MG63 (cell line): ENCODE measurements around the gene NTRK3. TPM values are rescaled to one million over a fixed set of nuclear protein-coding genes. Genes with fewer than 3 reads are reported as not detected.

Experiments
- DNase-seq: peaks from one replicate; pipeline ENCODE4 v3.0.0-alpha.2; 2020
- H3K27me3 ChIP-seq: fragments of 250-450 bp; sonication (Bioruptor Pico); 2 replicates; pipeline ENCODE4 v1.5.1; 2020; ENCODE audit warnings: mild to moderate bottlenecking, moderate library complexity
- H3K36me3 ChIP-seq: fragments of 250-450 bp; sonication (Bioruptor Pico); 2 replicates; pipeline ENCODE4 v1.5.1; 2020; ENCODE audit warnings: mild to moderate bottlenecking, moderate library complexity
- H3K4me3 ChIP-seq: fragments of 250-450 bp; sonication (Bioruptor Pico); 2 replicates; pipeline ENCODE4 v1.5.1; 2020; ENCODE audit warnings: mild to moderate bottlenecking, moderate library complexity
- H3K9me3 ChIP-seq: fragments of 250-450 bp; sonication (Bioruptor Pico); 2 replicates; pipeline ENCODE4 v1.5.1; 2020; ENCODE audit warnings: mild to moderate bottlenecking, moderate library complexity
- total RNA-seq: library from RNA; depleted of rRNA; stranded (reverse); fragments of >200 nt; shearing (Covaris generic); gene quantifications from 2 replicates; pipeline ENCODE4 v1.2.3, GENCODE V29; 2014; ENCODE audit warnings: low replicate concordance

Gene NTRK3
- total RNA-seq, 1 experiment from 2014 or later: 4.0 TPM

DNA sequence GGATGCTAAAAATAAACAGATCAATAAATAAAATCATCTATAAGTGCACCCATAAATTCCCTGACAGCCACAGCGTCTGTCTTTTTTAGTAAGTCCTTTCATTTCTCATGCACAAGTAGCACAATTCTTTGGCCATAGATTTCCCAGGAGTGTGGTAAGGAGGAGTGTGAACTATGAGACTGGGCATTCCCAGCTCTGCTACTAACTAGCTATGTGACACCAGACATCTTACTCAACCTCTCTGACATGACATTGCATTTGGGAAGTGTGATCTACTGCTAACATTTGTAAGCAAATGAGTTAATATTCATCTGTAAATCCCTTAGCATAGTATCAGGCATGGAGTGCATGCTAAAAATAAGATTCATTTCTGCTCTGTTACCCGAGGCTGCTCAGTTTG lies 301.7 kb downstream of the NTRK3 start:
- no peaks in the 10 kb centered on the region for H3K36me3 ChIP-seq
- no peak for DNase-seq

DNA sequence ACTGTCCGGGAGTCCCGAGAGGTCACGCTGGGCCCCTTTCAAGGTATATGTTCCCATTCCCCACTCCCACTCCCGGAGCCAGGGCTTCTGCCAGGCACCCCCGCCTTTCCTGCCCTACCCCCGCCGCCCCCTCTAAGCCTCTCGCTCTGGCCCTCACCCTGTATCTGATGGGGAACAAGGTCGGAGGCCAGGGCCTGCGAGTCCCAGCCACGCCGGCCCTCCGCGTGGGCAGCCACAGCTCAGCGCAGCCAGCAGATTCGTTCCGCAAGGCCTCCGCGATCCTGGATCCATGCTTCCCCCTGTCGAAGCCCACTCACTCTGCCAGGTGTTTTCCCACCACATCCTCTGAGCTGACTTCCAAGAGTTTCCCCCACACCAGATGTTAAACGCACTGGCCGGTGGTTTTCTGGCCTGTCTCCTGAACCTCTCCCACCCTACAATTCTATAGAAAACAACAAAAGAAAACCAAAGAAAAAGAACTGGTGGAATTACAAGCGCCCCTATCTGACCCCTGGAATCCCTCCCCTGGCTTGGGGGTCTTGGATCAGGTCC lies 303.7 kb downstream of the NTRK3 start:
- Histone ChIP-seq H3K4me3 (no peak overlapping the region), H3K9me3 (no peaks in the 10 kb centered on the region), H3K36me3 (no peaks in the 10 kb centered on the region), H3K27me3 (no peaks in the 10 kb centered on the region)
- no peak for DNase-seq

More for the DNA sequence above, 301.7 kb downstream of the NTRK3 start:
- no peak overlapping the region for H3K4me3 ChIP-seq
- H3K9me3 ChIP-seq: no peaks in the 10 kb centered on the region
- no peaks in the 10 kb centered on the region for H3K27me3 ChIP-seq

DNA sequence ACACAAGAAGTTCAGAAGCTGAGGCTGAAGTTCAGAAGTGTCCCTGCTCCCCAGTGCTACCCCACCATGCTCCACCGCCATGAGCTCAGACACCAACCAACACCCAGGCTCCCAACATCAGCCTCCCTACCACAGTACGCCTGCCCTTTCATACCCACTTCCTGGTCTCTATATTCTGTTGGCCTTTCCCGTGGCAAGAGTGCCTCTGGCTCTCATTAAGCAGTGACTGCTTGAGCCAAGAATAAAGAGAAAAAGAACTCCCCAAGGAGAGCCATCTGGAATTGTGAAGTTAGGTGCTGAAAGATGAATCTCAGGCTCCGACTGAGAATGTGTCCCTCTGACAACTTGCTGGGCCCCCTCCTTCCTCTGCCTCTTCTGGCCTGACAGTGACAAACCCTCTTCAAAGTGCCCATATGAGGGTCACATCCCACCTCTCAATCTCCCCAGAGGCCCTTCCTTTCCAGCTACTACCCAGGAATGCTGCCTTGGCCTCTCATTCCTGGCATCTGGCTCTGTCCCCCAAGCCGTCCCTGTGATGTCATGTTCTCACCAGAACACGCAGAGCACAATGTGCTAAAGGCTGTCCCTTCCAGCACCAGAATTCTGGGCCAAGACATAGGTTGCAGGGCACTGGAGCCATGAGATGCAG lies 306.8 kb downstream of the NTRK3 start:
- Histone ChIP-seq H3K36me3 (no peaks in the 10 kb centered on the region), H3K4me3 (no peak overlapping the region), H3K9me3 (no peaks in the 10 kb centered on the region), H3K27me3 (no peaks in the 10 kb centered on the region)
- no peak for DNase-seq

DNA sequence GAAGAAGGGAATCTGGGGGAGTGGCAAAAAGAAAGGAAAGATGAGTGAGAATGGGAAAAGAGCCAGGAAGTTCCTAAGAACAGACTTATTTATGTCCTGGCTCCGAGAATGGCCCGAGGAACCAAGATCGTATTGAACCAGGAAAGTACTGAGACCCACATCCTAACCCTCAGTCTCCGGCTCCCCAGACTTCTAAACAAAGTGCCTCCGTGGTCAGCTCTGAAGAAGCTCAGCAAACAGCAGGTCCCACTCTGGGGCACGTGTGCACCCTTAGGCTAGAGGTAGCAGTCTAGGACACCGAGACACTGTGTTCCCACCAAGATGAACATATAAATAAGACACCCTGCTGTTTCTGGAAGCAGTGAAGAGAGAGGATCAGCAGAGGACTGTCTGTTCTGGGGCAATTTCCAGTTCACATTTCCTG lies 307.4 kb downstream of the NTRK3 start:
- H3K36me3 ChIP-seq: no peaks in the 10 kb centered on the region

DNA sequence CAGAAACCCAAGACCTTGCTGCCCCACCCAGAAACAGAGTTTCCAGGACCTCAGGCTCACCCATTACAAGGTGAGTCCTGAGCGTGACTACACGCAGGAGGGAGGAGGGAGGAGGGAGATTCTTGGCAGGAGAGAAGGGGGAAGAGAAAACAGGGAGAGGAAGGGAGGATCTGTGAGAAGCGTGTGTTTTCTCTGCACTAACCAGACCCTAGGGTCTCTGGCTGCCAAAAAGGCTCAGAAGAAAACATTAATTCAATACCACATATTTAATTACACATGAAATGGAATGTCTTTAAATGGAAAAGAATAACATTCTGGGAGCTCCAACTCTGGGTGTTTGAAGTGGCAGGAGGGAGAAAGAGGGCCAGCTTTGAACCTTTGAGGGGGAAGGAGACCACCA lies 309.0 kb downstream of the NTRK3 start:
- Histone ChIP-seq H3K9me3 (no peaks in the 10 kb centered on the region), H3K4me3 (no peak overlapping the region), H3K27me3 (no peaks in the 10 kb centered on the region), H3K36me3 (no peaks in the 10 kb centered on the region)
- DNase-seq: no peak

More for the DNA sequence above, 307.4 kb downstream of the NTRK3 start:
- no peak for DNase-seq
- no peaks in the 10 kb centered on the region for H3K9me3 ChIP-seq
- H3K27me3 ChIP-seq: no peaks in the 10 kb centered on the region
- H3K4me3 ChIP-seq: no peak overlapping the region

DNA sequence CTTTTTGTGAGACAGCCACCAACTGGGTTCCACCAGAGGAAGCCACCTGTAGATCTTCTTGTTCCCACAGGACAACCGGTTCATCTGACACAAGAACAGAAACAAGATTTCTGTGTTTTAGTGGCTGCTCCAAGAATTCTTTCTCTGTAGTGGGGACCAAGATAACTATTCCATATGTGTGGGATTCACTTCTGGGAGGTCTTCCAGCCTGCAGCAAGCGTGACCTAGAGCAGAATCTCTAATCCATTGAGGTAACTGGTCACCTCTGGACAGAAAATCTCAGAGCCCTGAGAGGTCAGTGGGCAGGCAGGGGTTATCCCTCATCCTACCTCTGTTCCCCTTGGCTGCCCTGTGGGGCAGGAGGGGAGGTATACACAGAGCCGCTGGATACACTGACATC lies 311.3 kb downstream of the NTRK3 start:
- no peak overlapping the region for H3K4me3 ChIP-seq
- H3K27me3 ChIP-seq: no peaks in the 10 kb centered on the region
- H3K36me3 ChIP-seq: no peaks in the 10 kb centered on the region
- no peak for DNase-seq
- H3K9me3 ChIP-seq: no peaks in the 10 kb centered on the region

DNA sequence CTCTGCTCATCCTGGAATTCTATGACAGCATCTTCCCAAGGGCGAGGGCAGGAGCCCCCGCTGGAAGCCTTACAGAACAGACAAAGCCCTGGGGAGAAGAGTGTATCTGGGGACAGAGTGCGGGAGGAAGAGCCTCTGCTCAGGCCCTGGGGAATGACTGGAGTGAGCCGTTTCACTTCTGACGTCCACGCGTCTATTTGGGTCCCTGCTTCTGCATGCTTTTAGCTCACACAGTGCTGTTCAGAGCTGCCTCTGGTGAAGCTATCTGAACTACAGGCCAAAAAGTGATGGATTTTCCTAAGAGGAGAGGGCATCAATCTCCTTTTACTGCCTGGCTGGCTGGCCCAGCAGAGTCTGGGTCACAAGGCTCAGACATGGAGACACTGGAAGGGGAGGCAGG lies 311.8 kb downstream of the NTRK3 start:
- H3K9me3 ChIP-seq: no peaks in the 10 kb centered on the region
- no peaks in the 10 kb centered on the region for H3K36me3 ChIP-seq
- no peaks in the 10 kb centered on the region for H3K27me3 ChIP-seq
- H3K4me3 ChIP-seq: no peak overlapping the region
- DNase-seq: no peak

DNA sequence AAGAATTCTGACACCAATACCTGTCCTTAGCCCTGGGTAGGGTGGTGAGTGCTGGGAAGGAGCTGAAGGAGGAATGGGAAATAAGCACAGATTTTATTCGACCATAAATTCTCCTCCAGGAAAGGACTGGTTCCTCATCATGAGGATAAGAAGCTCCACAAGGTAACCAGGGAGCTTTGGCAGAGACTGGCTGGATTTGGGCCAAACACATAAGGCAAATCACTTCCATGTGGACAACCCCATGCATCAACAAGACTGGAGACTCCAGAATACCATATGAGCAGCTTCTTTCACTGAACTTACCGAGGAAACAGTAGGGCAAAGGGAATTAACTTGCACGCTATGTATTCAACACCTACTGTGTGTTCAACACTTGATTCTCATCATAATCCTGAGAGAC lies 312.5 kb downstream of the NTRK3 start:
- no peak overlapping the region for H3K4me3 ChIP-seq
- no peaks in the 10 kb centered on the region for H3K36me3 ChIP-seq
- H3K9me3 ChIP-seq: no peaks in the 10 kb centered on the region
- H3K27me3 ChIP-seq: no peaks in the 10 kb centered on the region
- DNase-seq: no peak

DNA sequence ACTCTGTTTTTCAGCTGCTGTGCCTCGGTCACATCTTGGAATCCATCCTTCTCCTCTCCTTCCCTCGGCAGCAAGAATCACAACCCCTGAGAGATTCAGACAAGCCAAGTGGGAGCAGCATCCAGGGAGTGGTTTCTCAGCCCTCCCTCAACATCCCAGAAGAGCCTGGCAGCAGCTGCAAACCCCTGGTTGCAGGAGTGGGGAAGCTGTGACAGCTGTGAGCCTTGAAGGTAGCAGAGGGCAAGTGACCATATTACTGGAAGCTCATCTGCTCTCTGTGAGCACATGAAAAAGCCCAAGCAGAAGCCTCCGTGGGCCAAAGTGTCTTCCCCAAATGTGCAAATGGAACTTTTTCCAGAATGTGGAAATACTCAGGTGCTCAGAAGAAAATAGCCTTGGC lies 312.9 kb downstream of the NTRK3 start:
- H3K9me3 ChIP-seq: no peaks in the 10 kb centered on the region
- no peaks in the 10 kb centered on the region for H3K36me3 ChIP-seq
- DNase-seq: no peak
- no peaks in the 10 kb centered on the region for H3K27me3 ChIP-seq
- H3K4me3 ChIP-seq: no peak overlapping the region

DNA sequence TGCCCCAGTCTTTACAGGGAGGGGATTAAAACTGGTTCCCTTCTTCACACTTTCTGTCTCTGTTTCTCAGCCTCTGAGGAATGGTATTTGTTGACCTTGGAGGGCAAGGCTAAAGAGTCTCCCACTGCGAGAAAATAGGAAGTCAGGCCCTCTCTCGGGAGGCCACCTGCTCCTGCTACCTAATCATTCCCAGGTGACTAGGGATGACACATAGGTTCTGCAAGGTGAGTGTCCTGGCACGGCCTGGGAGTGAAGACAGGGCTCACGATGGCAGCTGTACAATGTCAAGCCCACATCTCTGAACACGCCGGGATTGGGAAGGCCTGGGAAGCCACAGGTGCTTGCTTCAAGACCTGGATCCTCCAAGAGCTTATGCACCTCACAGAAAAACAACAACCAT lies 314.2 kb downstream of the NTRK3 start:
- H3K9me3 ChIP-seq: no peaks in the 10 kb centered on the region
- no peaks in the 10 kb centered on the region for H3K27me3 ChIP-seq
- H3K36me3 ChIP-seq: no peaks in the 10 kb centered on the region
- H3K4me3 ChIP-seq: no peak overlapping the region
- no peak for DNase-seq

DNA sequence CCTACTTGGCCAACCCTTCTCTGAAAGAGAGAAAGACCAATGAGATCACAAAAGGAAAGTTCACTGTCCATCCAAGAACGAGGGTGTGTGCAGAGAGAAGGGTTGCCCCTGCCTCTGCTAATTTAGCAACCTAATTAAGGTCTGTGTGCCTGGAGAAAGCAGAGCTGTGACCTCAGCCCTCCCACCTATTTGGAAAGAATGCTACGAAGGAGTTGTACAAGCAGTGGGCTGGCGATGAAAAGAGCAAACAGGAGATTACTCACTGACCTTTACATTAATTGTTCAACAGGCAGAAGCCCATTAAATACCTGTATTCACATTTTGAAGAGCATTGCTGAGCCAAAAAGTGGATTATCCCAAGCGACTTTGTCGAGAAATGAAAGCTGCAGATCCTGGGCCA lies 314.9 kb downstream of the NTRK3 start:
- H3K9me3 ChIP-seq: no peaks in the 10 kb centered on the region
- H3K27me3 ChIP-seq: no peaks in the 10 kb centered on the region
- no peak for DNase-seq
- no peaks in the 10 kb centered on the region for H3K36me3 ChIP-seq
- no peak overlapping the region for H3K4me3 ChIP-seq

DNA sequence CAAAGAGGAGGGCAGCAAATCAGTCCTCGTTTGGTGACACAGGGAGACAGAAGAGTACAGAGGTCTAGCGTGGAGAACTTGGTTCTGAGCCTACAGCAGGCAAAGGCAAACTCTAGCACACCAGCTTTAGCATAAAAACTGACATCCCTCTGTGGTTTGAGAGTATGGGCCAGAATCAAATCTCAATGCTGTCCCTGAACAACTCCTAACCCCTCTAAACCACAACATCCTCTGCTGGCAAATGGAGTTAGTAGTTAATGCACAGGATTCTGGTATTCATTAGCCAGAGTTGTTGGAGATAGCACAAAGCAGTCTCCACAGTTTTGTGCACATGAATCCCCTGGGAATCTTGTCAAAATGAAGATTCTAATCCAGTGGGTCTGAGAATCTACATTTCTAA lies 315.8 kb downstream of the NTRK3 start:
- Histone ChIP-seq H3K4me3 (no peak overlapping the region), H3K36me3 (no peaks in the 10 kb centered on the region), H3K27me3 (no peaks in the 10 kb centered on the region), H3K9me3 (no peaks in the 10 kb centered on the region)
- no peak for DNase-seq

DNA sequence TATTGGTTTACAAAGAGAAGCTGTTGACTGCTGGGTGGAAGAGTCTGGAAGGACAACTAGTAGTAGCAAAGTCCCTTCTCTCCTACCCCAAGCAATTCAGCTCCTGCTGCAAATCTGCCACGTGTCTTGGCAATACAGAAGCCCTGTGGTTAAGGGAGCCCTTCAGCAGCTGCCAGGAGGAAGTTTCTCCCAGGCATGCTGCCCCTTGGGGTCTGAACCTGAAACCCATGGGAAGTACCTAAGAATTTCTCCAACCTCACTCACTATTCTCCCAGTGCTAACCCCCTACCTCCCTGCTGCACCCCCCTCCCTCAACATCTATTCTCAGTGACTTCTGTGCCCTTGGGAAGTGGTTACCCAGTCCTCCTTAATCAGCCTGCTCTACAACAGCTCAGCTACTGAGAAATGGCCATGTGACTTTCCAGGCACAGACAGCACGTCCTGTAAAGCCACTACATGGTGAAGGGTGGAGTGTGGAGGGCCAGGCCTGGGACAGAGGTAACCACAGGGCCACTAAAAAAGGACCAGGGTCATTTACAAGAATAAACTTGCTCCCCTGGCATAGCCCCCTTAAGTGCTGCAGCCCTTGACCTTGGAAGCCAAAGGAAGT lies 316.6 kb downstream of the NTRK3 start:
- DNase-seq: no peak
- no peak overlapping the region for H3K4me3 ChIP-seq
- no peaks in the 10 kb centered on the region for H3K27me3 ChIP-seq
- H3K36me3 ChIP-seq: no peaks in the 10 kb centered on the region
- H3K9me3 ChIP-seq: no peaks in the 10 kb centered on the region

DNA sequence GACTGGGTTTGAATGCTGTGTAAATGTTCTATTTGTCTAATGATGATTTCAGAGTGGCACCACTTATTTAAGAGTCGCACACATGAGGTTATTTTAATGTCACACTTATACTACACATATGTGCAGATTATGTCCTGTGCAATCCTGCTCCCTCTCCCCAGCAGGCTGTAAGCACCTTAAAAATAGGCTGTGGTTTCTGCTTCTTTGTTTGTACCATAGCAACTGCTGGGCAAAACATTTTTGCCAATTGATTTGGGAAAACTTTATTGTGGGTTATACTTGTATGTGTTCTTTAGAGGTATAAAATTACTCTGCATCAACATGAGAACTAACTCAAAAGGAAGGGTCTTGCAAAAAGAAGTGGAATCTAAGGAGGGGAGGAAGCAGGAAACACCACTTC lies 318.5 kb downstream of the NTRK3 start:
- H3K4me3 ChIP-seq: no peak overlapping the region
- DNase-seq: no peak
- no peaks in the 10 kb centered on the region for H3K27me3 ChIP-seq
- H3K9me3 ChIP-seq: no peaks in the 10 kb centered on the region
- no peaks in the 10 kb centered on the region for H3K36me3 ChIP-seq

DNA sequence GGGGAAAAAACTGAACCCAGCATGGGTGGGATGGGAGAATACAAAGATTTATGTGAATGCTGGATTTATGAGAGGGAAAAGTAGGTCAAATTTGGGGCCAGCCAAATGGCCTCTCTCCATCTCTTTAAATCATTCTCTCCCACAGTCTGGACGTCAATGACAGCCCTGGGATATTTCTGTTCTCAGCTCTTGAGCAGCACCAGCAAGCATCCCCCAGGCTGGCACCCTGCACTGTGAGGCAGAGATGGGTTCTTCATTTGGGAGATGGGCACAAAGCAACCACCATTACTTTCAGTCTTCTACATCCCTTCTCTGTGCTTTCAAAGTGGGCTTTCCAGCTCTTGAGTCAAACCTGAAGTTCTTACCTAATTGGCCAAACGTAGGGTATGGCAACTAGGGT lies 321.0 kb downstream of the NTRK3 start:
- DNase-seq: no peak
- Histone ChIP-seq H3K36me3 (no peaks in the 10 kb centered on the region), H3K27me3 (no peaks in the 10 kb centered on the region), H3K9me3 (no peaks in the 10 kb centered on the region), H3K4me3 (no peak overlapping the region)

DNA sequence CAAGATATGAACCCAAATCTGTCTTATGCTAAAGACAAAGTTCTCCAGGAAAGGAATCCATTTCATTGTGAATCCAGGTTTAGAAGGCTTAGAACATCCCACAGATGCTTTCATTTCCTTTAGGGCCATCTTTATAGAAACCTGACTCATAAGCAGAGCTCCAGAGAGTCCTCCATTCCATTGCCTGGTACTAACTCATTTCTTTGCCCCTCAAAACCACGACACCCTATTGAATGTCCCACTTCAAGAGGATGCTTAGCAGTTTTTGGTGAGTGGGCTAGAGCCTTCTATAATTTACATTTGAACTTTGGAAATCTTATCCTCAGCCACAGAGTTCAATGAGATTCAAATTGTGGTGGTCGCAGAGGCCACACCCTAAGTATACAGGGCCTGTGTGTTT lies 325.0 kb downstream of the NTRK3 start:
- DNase-seq: no peak
- Histone ChIP-seq H3K27me3 (no peaks in the 10 kb centered on the region), H3K36me3 (no peaks in the 10 kb centered on the region), H3K9me3 (no peaks in the 10 kb centered on the region), H3K4me3 (no peak overlapping the region)

DNA sequence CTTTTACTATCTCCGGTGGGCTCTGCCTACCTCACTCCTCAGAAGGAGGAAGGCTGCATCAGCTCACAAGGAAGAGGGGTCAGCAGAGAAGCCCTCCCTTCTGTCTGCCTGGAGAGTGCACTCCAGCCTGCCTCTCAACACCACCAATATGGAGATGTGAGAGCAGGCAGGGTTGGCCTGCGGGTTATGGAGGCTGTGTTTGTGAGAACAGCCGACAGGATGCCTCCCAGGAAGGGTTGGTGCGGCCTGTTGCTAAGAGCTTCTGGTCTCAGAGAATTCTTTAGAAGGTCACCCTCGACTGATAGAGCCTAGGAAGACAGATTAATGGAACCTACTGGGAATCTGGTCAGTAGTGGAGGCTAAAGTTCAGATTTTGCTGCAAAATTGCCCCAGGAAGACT lies 326.1 kb downstream of the NTRK3 start:
- H3K4me3 ChIP-seq: no peak overlapping the region
- DNase-seq: no peak

DNA sequence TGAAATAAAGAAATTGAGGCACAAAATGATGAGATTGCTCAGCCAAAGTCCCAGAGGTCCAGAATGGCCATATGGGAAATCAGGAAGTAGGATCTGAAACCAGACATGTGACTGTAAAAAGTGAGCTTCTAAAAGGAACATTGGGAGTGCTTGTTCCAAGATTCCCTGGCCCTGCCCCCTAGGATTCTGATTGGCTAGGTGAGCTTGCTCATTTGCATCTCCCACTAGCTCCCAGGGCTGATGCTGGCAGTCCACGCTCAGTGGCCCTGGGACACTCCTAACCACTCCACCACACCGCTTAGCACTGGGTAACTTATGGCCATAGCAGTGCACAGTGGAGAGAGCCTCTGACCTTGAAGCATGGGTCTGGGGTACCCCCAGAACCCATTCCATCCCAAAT lies 326.7 kb downstream of the NTRK3 start:
- no peaks in the 10 kb centered on the region for H3K9me3 ChIP-seq
- no peaks in the 10 kb centered on the region for H3K27me3 ChIP-seq
- no peak for DNase-seq
- no peak overlapping the region for H3K4me3 ChIP-seq
- H3K36me3 ChIP-seq: no peaks in the 10 kb centered on the region

More for the DNA sequence above, 326.1 kb downstream of the NTRK3 start:
- H3K36me3 ChIP-seq: no peaks in the 10 kb centered on the region
- no peaks in the 10 kb centered on the region for H3K9me3 ChIP-seq
- no peaks in the 10 kb centered on the region for H3K27me3 ChIP-seq
